RPMI7951 (cell line): ENCODE data around the gene TSACC. TPM values are rescaled to one million over a fixed set of nuclear protein-coding genes. Genes with fewer than 3 reads are reported as not detected.
"Not testable (repeated sequence)": the region's sequence is repeated elsewhere in the genome, so short reads cannot be mapped to it uniquely, and the experiment has no call there.

Experiments used
- DNase-seq: peaks from one replicate; pipeline ENCODE4 v3.0.0-alpha.2; 2012; ENCODE audit warnings: low read depth
- total RNA-seq: library from RNA; depleted of rRNA; stranded (reverse); fragments of >200 nt; shearing (Covaris generic); gene quantifications from 2 replicates; pipeline ENCODE4 v1.2.3, GENCODE V29; 2014; rRNA removed

Gene TSACC
- total RNA-seq: not detected in 2 replicates

DNA sequence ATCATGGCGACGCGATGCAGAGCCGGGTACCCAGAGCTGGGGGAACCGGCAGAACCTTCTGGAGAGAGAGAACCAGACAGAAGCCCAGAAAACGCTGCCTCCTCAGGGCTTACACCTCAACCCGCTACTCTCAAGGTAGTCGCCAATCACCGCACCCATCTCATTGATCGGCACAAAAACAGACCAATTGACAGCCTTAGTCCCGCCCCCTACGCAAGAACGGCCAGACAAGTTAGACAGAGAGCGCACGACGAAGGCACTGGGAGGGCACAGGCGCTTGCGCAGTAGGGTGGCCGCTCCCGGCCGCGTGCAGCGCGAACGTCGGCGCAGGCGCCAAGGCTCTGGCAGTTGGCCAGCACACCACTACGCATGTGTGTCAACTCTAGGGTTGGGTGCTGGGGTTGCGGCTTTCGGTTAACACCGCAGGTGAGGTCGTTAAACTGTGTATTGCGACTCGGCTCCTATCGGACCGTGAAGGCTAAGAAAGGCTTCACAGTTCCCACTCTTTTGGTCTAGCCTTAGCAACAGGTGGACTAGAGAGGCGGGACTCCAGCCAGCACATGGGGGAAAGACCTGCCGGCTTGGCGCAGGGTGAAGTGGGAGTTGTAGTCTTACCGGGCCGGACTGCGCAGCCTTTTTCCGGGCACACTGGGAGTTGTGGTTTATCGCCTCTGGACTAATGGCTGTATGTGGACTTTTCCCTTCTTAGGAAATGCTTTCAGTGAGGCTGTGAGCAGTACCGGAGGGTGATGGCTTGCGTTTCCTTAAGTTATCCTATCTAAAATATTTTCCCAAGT lies at the start of gene TSACC, which contains the start of gene CCT3:
Gene TSACC, plus strand, starts transcription at position 347 of the 797 bp plus-strand sequence. CDS start 1,232 bp downstream, outside the sequence.
Gene CCT3, minus strand, starts transcription at position 113 of the 797 bp plus-strand sequence. Its CDS starts 108 bp downstream, at position 5.
- peak; percentile 99 for DNase-seq

GRCh38 chr1:156289857-156290256 lies 48.5 kb upstream of the TSACC start:
- DNase-seq: no peak

DNA sequence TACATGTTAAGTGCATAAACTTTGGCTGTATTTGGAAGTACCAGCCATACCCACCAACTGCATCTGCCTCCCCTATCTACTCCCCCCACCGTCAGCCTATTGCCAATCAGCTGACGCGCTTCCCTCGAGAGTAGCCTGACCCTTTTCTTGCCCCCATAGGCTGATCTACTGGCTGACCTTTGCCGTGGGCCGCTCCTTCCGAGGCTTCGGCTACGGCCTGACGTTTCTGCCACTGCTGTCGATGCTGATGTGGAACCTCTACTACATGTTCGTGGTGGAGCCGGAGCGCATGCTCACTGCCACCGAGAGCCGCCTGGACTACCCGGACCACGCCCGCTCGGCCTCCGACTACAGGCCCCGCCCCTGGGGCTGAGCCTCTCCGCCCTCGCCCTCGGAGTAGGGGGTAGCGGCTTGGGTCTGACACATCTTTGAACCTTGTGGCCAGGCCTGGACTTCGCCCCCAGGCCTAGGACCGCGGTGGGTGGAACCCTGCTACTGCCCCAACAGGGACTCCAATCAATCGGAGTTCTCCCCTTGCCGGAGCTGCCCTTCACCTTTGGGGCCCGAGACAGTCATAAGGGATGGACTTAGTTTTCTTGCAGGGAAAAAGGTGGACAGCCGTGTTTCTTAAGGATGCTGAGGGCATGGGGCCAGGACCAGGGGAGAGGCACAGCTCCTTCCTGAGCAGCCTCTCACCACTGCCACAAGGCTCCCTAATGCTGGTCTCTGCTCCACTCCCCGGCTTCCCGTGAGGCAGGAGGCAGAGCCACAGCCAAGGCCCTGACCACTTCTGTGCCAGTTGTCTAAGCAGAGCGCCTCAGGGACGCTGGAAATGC lies 46.9 kb upstream of the TSACC start:
- peak; percentile 75 for DNase-seq

DNA sequence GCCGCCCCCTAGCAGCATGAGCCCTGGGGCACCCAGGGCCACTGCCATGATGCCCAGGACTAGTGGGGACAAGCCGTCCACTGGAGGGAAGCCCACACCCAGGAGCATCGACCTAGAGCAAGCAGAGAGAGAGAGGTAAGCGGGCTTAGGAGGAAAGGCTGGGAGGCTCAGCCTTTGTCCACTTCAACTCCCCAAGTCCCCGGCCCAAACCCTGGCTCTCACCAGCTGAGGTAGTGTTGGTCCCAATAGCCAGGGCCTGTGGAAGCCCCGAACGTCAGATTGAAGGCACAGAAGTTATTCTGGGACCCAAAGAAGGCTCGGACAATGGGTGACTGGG lies 45.3 kb upstream of the TSACC start:
- no peak for DNase-seq

DNA sequence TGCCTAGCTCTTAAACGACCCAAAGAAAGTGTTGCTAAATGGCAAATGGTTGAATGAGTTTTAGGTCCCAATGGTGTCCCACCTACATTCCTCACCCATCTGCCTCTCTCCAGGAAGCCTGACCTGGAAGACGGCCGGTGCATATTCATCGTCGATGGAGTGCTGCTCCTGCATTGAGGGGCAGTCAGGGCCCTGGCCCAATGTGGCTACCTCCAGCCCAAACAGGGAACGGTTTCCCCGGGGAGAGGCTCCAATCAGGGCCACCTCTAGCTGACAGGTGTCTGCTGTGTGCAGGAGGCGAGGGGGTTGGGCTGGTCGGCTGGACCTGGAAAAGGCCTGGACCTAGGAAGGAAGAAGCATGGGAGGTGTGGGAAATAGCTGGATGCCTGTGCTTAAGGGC lies 44.4 kb upstream of the TSACC start:
- DNase-seq: no peak

GRCh38 chr1:156295391-156295947 lies 42.9 kb upstream of the TSACC start, which contains the start of gene GLMP:
GLMP (minus strand) TSS chr1:156295679; CDS start chr1:156295645, 34 bp downstream.
- peak; percentile 60 for DNase-seq

DNA sequence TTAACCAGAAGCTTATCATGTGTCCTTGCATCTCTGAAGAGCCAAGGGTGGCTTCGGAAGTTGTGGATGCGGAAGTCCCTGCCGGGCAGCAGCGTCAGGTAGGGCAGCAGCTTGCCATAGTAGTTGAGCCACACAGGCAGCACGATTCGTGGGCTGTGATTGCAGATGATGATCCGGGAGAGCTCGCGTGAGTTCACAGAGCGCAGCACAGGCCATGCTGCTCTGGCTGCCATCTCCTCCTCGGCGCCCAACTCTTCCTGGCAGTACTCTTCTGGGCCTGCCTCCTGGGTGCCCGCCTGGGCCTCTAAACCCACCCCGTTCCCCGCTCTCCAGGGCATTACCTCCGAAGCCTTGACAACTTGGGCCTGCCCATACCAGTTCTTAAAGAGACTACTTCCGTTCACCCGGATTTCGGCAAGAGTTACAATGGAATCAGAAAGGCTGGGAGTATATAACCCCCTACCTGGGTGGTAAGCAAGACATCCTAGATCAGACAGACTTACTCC lies 39.4 kb upstream of the TSACC start, which contains the start of gene VHLL:
Gene VHLL, minus strand, starts transcription at position 456 of the 506 bp plus-strand sequence. Its CDS starts 118 bp downstream, at position 338.
- no peak for DNase-seq

- no peak for DNase-seq
Observed at GRCh38 chr1:156303241-156303640, 35.1 kb upstream of the TSACC start.

DNA sequence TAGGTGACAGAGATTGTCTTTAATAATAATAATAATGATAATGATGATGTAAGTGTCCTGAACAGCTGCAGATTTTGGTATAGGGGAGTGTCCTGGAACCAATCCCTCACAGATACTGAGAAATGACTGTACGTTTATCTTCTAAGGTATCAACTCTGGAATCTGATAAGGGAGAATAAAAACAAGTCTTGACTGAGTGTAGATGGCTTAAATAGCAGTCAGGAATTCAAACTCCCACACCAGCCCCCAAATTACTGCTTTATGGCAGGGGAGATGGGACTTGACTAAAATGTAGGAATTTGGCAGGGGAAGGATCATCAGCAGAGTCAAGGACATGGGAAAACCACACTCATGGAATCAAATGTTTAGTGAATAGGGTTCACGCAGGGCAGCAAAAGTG lies 33.1 kb upstream of the TSACC start:
- no peak for DNase-seq

DNA sequence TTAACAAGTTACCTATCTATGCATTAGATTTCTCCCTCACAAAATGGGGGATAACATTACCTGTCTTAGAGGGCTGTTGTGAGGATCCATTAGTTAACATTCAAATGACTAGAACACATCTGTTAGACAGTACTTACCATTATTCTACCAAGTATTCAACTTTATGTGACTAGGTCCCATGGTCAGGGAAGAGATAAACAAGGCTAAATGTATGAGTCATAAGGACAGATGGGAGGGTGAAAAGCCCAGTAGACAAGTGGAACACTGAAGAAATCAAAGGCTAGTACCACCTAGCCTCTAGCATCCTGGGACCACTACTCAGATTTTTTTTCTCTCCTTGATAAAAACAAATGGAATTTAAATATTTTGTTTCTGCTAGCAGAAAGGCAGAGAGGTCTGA lies 30.2 kb upstream of the TSACC start:
- peak; percentile 40 for DNase-seq

DNA sequence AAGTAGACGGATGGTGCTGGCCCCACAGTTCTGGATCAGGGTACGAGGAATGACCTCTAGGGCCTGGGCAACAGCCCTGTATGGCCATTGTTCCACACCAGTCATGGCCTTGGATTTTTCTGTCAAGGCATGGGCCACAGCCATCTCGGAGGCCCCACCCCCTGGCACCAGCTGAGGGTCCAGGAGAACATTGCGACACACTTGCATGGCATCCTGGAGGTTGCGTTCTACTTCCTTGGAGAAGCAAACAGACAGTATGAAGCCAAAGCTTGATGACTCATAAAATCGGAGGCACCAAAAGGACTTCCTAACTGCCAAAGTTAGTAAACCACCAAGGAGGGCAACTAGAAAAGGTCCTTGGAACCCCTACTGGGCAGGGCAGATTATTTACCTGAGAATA lies 27.4 kb upstream of the TSACC start:
- DNase-seq: peak; percentile 71

- DNase-seq: no peak
Observed at GRCh38 chr1:156316909-156317308, 21.4 kb upstream of the TSACC start.

DNA sequence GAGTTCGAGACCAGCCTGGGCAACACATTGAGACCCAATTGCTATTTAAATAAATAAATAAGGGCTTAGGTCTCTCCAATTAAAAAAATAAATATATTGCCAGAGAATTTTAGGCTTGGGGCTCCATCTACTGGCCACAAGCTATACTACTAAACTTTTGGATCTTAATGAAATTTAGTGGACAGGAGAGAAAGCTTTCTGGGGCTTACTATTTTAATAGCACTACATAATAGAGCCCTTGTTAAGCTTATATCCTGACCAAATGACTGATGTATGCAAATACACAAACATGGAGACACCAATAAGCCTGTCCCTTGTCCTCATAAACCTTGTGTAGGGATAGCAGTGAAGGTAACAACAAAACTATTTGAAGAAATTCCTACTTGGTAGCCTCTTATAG lies 18.7 kb upstream of the TSACC start:
- DNase-seq: peak; percentile 35

DNA sequence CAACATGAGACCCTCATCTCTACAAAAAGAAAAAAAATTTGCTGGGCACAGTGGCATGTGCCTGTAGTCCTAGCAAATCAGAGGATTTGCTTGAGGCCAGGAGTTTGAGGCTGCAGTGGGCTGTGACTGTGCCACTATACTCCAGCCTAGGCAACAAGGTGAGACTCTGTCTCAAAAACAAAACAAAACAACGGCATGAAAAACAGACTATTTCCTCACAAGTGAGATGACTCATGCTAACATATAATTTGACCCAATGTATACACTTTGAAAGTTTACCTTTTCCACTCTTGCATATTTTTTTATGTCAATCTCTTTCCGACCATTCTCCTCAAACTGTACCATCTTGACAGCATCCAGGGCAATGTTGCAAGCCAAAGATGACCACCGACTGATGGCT lies 17.8 kb upstream of the TSACC start:
- no peak for DNase-seq

- DNase-seq: not testable (repeated sequence)
Observed at GRCh38 chr1:156323179-156323578, 15.1 kb upstream of the TSACC start.

DNA sequence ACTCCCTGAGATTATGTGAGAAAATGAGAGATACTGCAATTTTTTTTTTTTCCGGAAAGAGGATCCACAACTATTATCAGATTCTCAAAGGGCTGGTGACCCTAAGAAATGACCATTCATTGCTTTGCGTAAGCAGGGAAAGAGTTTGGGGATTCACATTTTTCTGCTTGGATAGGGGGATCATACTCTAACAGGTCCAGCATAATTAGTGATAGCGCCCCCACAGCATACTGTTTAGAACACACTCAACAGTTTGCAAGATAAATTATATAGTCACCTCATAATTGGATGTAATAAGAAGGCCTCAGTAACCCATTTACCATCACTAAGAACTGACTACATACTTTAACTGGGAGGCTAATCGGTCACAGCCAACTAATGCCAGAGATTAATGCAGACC lies 2.1 kb upstream of the TSACC start:
- peak; percentile 13 for DNase-seq

DNA sequence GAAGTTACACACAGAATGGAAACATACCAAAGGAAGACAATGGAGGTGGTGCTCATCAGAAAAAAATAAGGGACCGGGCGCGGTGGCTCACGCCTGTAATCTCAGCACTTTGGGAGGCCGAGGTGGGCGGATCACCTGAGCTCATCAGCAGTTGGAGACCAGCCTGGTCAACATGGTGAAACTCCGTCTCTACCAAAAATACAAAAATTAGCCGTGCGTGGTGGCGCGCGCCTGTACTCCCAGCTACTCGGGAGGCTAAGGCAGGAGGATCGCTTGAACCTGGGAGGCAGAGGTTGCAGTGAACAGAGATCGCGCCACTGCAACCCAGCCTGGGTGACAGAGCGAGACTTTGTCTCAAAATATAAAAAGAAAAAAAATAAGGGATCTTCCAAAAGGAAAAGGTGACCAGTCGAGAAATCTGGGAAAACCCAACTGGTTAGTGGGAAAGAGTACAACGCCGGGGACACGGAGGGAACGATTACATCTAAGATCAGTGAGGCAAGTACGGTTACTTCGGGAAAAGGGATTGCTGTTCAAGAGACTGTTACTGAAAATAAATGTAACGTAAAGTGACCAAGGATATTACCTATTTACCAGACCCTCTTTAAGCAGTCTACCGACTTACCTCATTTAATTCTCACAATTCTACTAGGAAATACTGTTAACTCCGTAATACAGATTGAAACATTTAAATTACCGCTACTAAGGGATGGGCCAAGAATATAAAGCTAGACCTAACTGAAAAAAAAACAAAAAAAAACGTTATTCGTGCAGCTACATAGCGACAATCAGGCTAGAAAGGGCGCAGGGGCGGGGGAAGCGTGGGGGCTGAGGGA lies 1.1 kb upstream of the TSACC start:
- DNase-seq: peak; percentile 6

- no peak for DNase-seq
Observed at GRCh38 chr1:156337888-156338179, 492 bp upstream of the TSACC start.

DNA sequence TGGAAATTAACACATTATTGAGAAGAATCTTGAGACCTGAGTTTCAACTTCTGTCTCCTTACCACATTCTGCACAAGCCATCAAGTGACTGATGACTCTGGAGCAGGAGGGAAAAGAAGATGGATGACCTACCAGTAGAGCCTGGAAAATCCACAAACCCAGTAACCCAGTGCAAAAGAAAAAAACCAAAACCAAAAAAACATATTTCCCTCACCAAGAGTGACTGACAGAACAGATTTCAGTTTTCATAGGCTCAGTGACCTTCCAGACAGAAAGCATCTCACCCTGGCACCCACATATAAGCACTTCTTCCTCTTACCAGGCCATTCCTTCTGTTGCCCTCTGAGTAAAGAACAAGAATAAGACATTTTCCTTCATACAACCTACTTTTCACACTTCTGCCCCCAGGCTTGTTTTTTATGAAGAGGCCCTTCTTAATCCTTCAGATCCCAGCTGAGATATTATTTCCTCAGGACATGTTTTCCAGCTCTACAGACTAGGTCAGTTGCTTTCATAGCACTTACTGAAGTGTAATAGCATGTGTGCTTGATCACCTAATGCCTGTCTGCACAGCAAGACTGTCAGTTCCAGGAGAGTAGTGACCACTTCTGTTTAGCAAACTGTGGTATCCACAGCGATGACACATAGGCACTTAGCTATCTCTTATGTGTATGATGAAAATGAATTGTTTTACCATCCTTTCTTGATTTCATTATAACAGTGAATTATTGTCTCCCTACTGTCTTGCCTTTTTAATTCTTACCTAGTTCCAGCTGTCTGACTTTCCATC lies 4.0 kb downstream of the TSACC start:
- DNase-seq: peak; percentile 7

DNA sequence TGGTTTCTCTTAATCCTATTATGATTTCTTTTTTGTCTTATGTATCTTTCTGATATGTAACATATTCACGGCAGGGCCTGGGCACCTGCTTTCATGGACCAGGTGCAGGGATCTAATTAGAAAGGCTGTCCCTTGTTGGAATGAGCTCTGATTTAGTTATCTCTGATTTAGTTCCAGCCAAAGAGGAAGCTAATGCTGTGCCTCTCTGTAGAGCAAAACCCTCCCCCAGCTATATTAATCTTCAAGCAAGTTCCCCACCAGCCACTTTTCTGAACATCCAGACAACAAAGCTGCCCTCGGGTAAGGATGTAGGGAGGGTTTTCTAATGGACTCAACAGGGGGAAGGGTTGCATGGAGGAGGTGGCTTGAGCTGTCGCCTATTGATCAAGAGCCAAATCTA lies 6.1 kb downstream of the TSACC start:
- DNase-seq: no peak
